A673 (cell line): ENCODE results near the gene ARL5C.

ENCODE experiments used
- EZH2 ChIP-seq: fragments of 200-600 bp; sonication (generic); IDR thresholded peaks from 2 replicates; pipeline ENCODE4 v1.6.1; 2017; ENCODE audit warnings: borderline replicate concordance, low read depth, mild to moderate bottlenecking, mixed read lengths, antibody characterized with exemption, low read length; ENCODE audit not compliant: poor library complexity, severe bottlenecking
- TF ChIP-seq, protein P1 (sequence below): fragments of 300-800, 200-600 bp; sonication (generic); conservative IDR thresholded peaks from 2 replicates; pipeline ENCODE4 v1.5.1; 2017; ENCODE audit warnings: low read depth, mild to moderate bottlenecking, antibody characterized with exemption, low read length, moderate library complexity, mixed read lengths

DNA sequence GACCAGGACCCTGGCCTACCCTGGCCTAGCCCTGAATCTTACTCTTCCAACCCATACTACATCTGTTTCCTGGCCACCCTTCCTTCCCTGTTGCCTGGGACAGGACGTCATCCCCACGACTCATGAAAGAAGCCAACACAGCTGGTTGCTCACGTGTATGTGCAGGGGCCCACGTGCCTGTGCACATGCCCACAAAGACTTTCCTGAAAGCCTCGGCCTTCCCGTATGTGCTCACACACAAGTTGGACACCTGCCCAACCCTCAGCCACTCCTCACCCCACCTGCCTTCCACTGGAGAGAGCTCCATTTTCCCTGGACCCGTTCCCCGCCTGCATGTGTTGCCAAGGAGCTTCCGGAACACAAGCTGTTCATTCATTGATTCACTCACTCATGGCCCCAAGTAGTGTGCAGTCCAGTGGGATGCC, 21.5 kb downstream of the ARL5C start:
- TF ChIP-seq EZH2: no peak
- TF ChIP-seq, protein P1, sequence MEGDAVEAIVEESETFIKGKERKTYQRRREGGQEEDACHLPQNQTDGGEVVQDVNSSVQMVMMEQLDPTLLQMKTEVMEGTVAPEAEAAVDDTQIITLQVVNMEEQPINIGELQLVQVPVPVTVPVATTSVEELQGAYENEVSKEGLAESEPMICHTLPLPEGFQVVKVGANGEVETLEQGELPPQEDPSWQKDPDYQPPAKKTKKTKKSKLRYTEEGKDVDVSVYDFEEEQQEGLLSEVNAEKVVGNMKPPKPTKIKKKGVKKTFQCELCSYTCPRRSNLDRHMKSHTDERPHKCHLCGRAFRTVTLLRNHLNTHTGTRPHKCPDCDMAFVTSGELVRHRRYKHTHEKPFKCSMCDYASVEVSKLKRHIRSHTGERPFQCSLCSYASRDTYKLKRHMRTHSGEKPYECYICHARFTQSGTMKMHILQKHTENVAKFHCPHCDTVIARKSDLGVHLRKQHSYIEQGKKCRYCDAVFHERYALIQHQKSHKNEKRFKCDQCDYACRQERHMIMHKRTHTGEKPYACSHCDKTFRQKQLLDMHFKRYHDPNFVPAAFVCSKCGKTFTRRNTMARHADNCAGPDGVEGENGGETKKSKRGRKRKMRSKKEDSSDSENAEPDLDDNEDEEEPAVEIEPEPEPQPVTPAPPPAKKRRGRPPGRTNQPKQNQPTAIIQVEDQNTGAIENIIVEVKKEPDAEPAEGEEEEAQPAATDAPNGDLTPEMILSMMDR: no peak
